Measurements from ENCODE around the gene MAPK1.
"Not testable (repeated sequence)": the region's sequence is repeated elsewhere in the genome, so short reads cannot be mapped to it uniquely, and the experiment has no call there.

Gene MAPK1

GRCh38 chr22:21790359-21790758 lies 77.1 kb downstream of the MAPK1 start:
- DNase-seq, result no peak

DNA sequence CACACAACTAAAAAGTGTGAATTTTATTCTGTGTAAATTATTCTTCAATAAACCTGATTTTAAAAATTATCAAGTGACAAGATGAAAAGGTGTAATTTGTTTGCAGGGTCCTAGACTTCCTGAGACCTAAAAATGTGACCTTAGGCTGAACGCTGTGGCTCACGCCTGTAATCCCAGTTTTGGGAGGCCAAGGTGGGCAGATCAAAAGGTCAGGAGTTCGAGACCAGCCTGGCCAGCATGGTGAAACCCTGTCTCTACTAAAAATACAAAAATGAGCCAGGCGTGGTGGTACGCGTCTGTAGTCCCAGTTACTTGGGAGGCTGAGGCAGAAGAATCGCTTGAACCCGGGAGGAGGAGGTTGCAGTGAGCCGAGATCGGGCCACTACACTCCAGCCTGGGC lies 79.9 kb downstream of the MAPK1 start:
- not testable (repeated sequence) for DNase-seq

DNA sequence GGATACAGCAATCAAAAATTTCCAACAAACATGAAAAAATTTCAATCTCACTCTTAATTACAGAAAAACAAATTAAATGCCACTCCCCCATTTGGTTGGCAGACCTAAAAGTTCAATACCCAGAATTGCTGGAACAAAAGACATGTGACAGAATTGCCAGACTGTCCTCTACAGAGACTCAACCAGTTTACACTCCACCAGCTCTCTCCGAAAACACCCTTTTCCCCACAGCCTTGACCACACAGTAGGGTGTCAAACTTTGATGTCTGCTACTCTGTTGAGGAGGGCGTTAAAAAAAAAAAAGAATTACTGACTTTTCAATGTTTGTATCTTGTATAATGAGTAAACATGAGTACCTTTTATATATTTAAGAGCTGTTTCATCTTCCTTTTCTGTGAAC lies 87.2 kb downstream of the MAPK1 start:
- no peak for DNase-seq

DNA sequence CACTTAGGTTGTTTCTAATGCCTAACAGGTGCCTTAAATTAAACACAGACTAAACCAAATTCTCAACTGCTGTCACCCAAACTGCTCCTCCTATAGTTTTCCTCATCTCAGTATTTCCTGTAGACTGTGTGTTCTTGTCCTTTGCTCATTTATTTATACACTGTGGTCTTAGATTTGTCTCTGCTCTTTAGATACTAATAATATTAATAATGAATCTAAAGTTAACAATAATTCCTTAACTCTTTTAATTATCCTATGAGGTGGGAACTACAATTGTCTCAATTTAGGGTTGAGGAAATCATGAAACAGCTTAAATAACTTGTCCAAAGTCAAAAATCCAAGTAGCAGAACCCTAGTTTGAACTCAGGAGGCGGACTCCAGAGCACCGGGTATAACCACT lies 88.0 kb downstream of the MAPK1 start:
- DNase-seq, result no peak

DNA sequence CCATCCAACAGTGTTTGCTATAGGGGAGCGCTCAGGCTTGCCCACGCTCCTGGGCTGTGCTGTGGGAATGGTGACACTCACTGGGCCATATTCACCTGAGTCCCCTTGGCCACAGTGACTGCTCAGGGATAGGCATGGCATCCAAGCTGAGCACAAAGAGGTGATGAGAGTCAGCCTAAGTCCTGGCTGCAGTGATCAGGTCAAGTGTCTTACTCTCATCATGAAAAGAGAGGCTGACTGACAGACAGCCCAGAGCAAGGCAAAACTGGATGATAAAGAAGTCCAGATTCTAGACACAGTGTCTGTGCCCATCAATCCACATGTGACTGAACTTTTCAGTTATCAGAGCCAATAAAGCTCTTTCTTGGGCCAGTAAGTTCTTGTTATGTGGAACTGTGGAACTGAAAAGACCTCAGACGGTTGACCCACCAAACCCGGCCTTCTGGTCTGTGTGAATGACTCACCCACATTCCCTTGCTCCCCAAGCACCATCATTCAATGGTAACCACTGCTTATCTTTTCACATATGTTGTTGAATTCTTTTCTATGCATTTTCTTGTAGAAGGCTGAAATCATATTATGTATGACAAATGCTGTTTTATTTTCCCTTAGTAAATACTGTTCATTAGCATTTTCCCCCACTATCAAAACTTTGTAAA lies 88.6 kb downstream of the MAPK1 start:
- DNase-seq, result no peak

- no peak for DNase-seq
Measured at GRCh38 chr22:21771631-21771976, 95.8 kb downstream of the MAPK1 start.

- DNase-seq, result no peak
Measured at GRCh38 chr22:21768435-21768834, 99.0 kb downstream of the MAPK1 start.

DNA sequence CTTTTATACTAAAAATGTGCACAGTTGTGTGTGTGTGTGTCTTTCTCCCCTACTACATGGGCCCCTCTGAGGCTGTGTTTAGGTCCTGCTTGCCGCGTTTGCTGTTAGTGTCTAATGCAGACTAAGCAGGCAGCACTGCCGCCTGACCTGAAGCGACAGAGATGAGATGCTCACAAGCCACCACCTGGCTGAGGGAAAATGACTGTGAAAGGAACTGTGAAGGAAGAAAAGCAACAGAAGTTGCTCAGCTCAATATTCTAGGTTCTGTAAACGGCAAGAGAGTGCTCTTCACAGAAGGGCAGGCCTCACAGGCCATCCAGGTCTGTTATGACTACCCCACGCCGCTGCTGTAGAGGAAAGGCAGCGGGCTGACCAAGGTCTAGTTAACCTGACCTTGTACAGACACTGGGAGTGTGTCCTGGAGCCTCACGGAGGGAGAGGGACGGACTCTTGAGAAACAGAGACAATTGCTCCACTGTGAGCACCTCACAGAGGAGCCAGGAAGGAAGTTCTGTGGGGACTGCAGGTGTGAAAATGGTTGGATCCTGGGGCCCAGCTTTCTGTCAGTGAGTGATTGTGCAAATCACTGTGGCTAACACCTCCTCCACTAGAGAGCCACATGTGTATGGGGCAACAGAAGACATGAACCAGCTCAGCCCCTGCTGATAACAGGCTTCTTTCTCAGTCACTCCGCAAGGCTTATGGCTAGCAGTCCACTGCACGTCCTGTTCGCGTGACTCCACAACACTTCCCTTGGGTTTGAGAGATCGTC lies 100.6 kb downstream of the MAPK1 start:
- DNase-seq, result no peak

DNA sequence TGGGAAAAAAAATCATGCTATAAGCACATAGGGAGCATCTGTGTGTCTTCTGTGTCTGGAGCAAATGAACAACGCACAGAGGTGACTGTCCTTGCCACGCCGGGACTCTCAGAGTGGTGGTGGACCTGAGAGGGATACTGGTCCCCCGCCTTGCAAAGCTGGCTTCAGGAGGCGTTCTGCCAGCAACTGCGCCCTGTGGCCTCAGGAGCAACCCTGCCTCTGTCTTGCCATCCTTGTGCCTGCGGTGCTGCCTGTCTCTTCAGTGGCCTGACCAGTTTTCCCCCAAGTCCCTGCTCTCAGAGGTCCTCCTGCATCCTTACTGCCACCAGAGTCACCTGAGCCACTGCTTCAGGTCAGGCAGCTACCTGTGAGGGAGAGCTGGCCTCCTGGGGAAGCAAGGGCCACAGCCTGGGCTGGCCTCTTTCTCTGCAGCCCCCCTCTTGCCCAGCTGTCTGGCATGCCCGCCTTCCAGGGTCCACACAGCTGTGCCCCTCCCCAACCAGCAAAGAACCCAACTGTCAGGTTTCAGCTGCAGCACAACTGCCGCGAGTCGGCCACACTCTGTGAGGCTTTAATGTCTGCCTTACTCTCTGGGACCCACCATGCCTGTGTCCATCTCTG lies 101.4 kb downstream of the MAPK1 start:
- no peak for DNase-seq

- DNase-seq, result no peak
Measured at GRCh38 chr22:21764038-21764804, 103.2 kb downstream of the MAPK1 start.

DNA sequence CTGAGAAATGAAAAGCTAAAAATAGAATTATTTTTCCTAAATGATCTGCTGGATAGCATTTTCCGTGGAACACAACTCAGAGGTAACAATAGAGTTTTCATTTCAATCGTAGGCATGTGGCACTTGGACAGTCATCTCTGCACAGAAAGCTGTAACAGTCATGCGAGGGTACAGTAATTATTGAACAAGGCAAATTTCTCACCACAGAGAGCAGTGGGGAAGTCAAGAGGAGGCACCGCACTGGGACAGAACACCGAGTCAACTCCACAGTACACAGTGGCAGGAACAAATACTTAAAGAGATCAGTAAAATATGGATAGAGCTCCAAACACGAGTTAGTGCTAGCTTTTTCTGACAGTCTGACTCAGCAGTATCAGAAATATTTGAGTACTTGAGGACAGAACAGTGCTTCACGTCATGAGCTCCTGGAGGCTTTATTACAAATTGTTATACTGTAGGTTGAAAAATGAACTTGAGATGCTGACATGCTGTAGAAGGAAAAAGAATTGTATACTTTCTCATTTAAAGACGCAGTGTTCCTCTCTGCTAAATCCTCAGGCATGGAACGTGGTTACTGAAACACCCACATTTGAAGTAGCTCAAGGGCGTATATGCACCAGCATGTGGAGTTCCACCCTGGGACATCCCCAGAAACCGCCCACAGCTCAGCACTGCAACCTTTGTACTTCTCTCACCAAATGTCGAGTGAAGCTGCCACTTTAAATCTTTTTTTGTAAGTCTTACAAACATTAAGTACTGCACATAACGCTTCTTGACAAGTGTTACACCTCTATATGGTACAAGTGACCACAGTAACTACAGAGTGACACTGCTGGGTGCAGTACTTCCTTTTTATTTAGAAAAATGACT lies 104.5 kb downstream of the MAPK1 start:
- no peak for DNase-seq

DNA sequence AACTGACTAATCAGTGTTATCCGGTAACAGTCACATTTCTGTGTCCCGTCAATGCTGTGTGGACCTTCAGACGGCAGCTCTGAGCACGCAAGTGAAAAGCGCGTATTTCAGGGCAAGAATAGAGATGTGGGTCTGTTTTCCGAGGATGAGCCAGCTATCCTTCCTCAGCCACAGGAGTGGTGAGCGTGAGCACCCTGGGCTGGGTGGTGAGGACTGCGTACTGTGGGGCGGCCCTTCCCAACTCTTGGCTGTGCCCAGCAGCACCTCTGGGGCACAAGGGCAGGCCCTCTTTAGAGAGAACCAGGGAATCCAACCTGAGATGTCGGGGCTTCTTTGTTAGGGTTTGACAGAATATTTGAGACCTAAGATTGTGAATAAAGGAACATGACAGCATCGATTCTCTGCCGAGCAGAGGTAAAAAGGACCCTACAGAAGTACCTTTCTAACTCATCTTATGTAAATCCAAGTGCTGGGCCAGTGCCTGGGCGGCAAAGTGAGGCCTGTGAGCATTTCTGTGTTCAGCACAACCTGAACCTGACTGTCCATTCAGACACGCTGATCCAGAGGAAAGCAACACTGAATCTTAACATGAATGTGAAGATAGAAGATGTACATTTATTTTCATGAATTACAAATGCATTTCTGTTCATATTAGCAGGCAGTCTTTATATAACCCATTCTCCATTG lies 105.3 kb downstream of the MAPK1 start:
- no peak for DNase-seq

DNA sequence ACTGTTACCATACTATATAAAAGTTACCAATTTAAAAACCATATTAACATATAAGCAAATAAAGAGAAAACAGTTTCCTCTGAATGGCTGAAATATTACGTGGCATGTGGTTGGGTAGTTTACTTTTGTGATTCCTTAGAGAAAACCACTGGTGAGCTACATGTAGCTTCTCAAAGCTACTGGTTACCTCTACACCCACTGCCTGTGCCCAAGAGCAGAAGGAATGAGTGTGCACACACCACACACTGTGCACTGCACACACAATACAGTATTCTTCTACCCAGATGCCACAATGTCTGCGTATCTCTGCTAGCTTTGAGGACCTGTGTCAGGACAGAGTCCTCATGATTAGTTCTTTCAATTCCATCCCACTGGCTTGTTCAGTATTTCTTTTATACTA lies 106.4 kb downstream of the MAPK1 start:
- DNase-seq, result no peak

- no peak for DNase-seq
Measured at GRCh38 chr22:21760640-21761039, 106.8 kb downstream of the MAPK1 start.

GRCh38 chr22:21759646-21760376 lies 107.6 kb downstream of the MAPK1 start:
- no peak for DNase-seq

- DNase-seq, result no peak
Measured at GRCh38 chr22:21759093-21759492, 108.4 kb downstream of the MAPK1 start.

DNA sequence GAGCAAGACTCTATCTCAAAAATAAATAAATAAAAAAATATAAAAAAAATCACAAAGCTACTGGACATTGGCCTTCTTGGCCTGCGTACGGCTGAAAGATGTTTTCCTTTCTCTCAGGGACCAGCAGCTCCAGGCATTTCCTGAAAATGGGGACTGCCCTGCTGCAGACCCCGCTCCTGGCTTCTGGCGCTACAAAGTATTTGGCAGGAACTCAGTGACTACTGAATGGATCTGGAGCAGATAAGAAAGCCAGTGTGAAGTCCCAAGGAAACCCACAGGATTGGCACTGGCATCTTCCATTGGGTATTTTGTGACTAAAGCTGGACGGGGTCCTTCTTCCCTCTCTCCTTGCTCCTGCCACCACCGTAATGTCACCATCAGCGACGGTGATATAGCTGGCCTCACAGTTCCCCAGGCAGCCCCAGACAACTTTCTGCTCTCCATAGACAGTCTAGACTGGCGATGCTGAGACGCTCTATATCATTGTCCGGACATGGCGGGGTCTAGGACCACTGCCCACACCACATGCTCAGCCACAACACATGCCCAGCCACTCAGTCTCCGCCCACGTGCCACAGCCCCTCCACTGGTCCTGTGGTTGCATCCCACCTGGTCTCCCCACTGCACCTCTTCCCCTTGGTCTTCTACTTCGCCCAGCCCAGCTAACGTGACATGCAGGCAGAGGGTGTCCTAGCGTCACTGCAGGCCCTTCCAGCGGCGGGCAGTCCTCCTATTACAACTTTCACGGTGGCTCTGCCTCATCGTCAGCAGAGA lies 109.2 kb downstream of the MAPK1 start:
- no peak for DNase-seq

DNA sequence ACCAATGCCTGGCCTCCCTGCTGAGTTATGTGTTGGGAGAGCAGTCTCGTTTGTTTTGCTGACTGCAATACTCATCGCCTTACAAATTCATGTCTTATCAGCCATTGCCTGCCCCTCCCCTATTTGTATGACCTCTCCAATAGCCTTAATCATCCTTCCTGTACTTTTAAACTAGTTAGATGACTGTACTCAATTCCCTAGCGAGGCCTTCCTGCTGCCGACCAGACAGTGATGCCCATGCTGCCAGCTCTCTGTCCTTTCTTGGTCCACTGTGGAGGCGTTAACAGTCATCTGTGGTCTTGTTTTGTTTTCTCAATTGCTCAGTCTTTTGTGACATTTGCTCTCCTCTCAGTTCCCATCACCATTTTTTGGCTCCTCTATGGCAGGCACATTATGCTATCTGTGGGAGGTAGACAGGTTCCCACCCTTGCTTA lies 111.6 kb downstream of the MAPK1 start:
- DNase-seq, result peak; percentile 22

GRCh38 chr22:21754523-21754922 lies 112.9 kb downstream of the MAPK1 start:
- DNase-seq, result peak; percentile 62

DNA sequence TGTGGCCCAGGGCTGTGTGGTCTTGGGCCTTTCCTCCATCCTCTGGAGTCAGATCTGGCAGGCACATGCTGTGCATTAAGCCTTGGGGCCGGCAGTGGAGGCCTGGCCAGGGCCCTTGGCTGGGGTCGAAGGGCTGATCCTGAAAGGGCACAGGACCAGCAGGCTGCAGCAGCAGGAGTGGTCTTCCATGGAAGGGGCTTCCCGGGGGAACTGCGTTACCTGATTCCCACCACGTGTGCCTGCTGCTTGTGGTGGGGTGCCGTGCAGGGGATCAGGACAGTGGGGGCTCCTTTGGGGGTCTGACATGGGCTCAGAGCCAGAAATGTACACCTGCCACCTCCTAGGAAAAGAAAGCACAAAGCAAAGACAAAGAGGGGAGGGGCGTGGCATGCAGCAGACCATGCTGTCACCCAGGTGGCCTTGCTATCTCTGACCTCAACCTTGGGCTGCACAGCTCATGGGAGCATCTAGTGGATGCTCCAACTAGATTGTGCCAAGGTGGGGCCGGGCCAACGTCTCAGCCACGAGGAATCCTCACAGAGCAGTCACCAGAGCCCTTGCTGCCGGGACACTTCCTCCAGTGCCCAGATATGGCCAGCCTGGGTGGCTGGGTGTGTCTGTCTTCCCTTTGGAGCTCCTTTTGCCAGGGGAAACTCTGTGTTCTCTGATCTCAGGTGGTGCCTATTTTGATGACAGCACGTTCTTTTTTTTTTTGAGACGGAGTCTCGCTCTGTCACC lies 113.9 kb downstream of the MAPK1 start:
- no peak for DNase-seq

Measured in NCI-H2227 treated with DMSO at 0.1 percent for 48 hours (cell line).